Keratinocyte (primary cell): ENCODE results near the gene PAPPA. TPM values are rescaled to one million over a fixed set of nuclear protein-coding genes. Genes with fewer than 3 reads are reported as not detected.
A peak's percentile ranks its signal among the peaks of the same experiment; 100 is the strongest.

Experiments
- DNase-seq: peaks from one replicate; pipeline ENCODE4 v3.0.0-alpha.2; 2011; ENCODE audit warnings: low read depth, missing footprints, low spot score
- FAIRE-seq: peaks from 2 replicates; lab custom pipeline; 2011; peaks lifted over from hg19 to GRCh38; lab: Jason Lieb, UNC
- H2AFZ ChIP-seq: 2 replicates; pipeline ENCODE4 v1.6.0; 2012; ENCODE audit warnings: low read length, control low read depth, inconsistent platforms; ENCODE audit not compliant: control insufficient read depth
- H3K27ac ChIP-seq: 2 replicates; pipeline ENCODE4 v1.5.1; 2011; ENCODE audit warnings: low read length; ENCODE audit not compliant: control insufficient read depth, insufficient read depth
- H3K27me3 ChIP-seq: 3 replicates; pipeline ENCODE4 v1.6.0; 2011; ENCODE audit warnings: low read length; ENCODE audit not compliant: control insufficient read depth, insufficient read depth; ENCODE audit errors: extremely low read depth
- H3K36me3 ChIP-seq, 2 experiments: 2 replicates in 1 of 2; 3 replicates in 1 of 2; pipeline ENCODE4 v1.5.1; 2011; ENCODE audit warnings: low read length in 2 of 2, mild to moderate bottlenecking in 1 of 2; ENCODE audit not compliant: control insufficient read depth in 2 of 2, insufficient read depth in 2 of 2; ENCODE audit errors: extremely low read depth in 1 of 2
- H3K4me1 ChIP-seq: 3 replicates; pipeline ENCODE4 v1.5.1; 2011; ENCODE audit warnings: low read length; ENCODE audit not compliant: control insufficient read depth, insufficient read depth; ENCODE audit errors: extremely low read depth
- H3K4me2 ChIP-seq: 3 replicates; pipeline ENCODE4 v1.6.0; 2011; ENCODE audit warnings: low read depth, low read length; ENCODE audit not compliant: control insufficient read depth, insufficient read depth; ENCODE audit errors: extremely low read depth
- H3K4me3 ChIP-seq, 3 experiments: fragments of 200-600 bp in 1 of 3; sonication (generic) in 1 of 3; 2 replicates in 2 of 3; 3 replicates in 1 of 3; pipeline ENCODE4 v1.5.1; 2011 to 2016; ENCODE audit warnings: low read length in 3 of 3, mild to moderate bottlenecking in 3 of 3, control low read depth in 2 of 3, inconsistent platforms in 1 of 3, low read depth in 1 of 3, mixed read lengths in 1 of 3, mixed run types in 1 of 3, moderate library complexity in 1 of 3; ENCODE audit not compliant: control insufficient read depth in 2 of 3, insufficient read depth in 2 of 3; ENCODE audit errors: extremely low read depth in 1 of 3
- H3K79me2 ChIP-seq: 2 replicates; pipeline ENCODE4 v1.6.0; 2012; ENCODE audit warnings: low read length; ENCODE audit not compliant: control insufficient read depth, insufficient read depth
- H3K9ac ChIP-seq: 3 replicates; pipeline ENCODE4 v1.6.0; 2011; ENCODE audit warnings: low read length; ENCODE audit not compliant: control insufficient read depth, insufficient read depth; ENCODE audit errors: extremely low read depth
- H3K9me1 ChIP-seq: 3 replicates; pipeline ENCODE4 v1.6.0; 2011; ENCODE audit warnings: low read length; ENCODE audit not compliant: control insufficient read depth, insufficient read depth; ENCODE audit errors: extremely low read depth
- H3K9me3 ChIP-seq: 2 replicates; pipeline ENCODE4 v1.5.1; 2012; ENCODE audit warnings: low read depth, low read length; ENCODE audit not compliant: control insufficient read depth
- H4K20me1 ChIP-seq: 3 replicates; pipeline ENCODE4 v1.6.0; 2011; ENCODE audit warnings: low read length; ENCODE audit not compliant: control insufficient read depth, insufficient read depth; ENCODE audit errors: extremely low read depth
- CTCF ChIP-seq, 3 experiments: IDR thresholded peaks in 1 of 3; conservative IDR thresholded peaks in 1 of 3; optimal IDR thresholded peaks in 1 of 3; 2 replicates in 2 of 3; 3 replicates in 1 of 3; pipeline versions ENCODE3 to v1.5.1; 2011; ENCODE audit warnings: low read length in 3 of 3, mild to moderate bottlenecking in 3 of 3, moderate library complexity in 2 of 3, control low read depth in 1 of 3, inconsistent platforms in 1 of 3; ENCODE audit not compliant: insufficient read depth in 2 of 3; ENCODE audit errors: extremely low read depth in 1 of 3
- EZH2 ChIP-seq: IDR thresholded peaks from one replicate; pipeline ENCODE4 v1.6.1; 2012; ENCODE audit warnings: inconsistent platforms, mild to moderate bottlenecking, low read length, moderate library complexity
- dilution Hi-C: fragments of 300-500 bp; cut with MboI; formaldehyde crosslinking; loops from one replicate; pipeline ENCODE4 v1.7.0; 2020; ENCODE audit warnings: low sequenced_read_pairs; ENCODE audit not compliant: extremely low pct_ligation_motif_present
- polyA plus RNA-seq, 5 experiments: library from polyadenylated mRNA; depleted of rRNA in 3 of 5; stranded (reverse) in 3 of 5; stranded (forward) in 1 of 5; unstranded in 1 of 5; fragments of >200 nt; gene quantifications; 1 replicate in 1 of 5; 2 replicates in 3 of 5; 3 replicates in 1 of 5; pipeline versions ENCODE4 v1.2.1 to v1.2.3, GENCODE V29; 2011 to 2012; ENCODE audit warnings: missing spikeins in 2 of 5, low read depth in 1 of 5, low replicate concordance in 1 of 5

Gene PAPPA
- polyA plus RNA-seq, 1 donor (not counting 4 experiments of a cell fraction or from before 2014, with no cell fraction given), result 0.77 TPM

GRCh38 chr9:116271340-116271739 lies 117.7 kb downstream of the PAPPA start:
- DNase-seq (no peak), FAIRE-seq (peak; percentile 51)
- H3K4me3 ChIP-seq, result no peak overlapping the region
- H2AFZ ChIP-seq, result no peak overlapping the region
- no peaks in the 10 kb centered on the region for H3K27me3 ChIP-seq
- peaks cover 17% of the 10 kb centered on the region for H3K4me1 ChIP-seq
- H3K27ac ChIP-seq, result no peak overlapping the region
- H3K9me3 ChIP-seq, result no peaks in the 10 kb centered on the region
- dilution Hi-C loops, result no loop called here
- H3K9ac ChIP-seq, result no peak overlapping the region
- H3K4me2 ChIP-seq, result no peak overlapping the region
- no peaks in the 10 kb centered on the region for H3K79me2 ChIP-seq
- H3K9me1 ChIP-seq, result no peaks in the 10 kb centered on the region
- TF ChIP-seq CTCF (optimal IDR thresholded peaks at IDR 0.05 in 1 of 3, IDR thresholded peaks at IDR 0.05 in 1 of 3, conservative IDR thresholded peaks at IDR 0.05 in 1 of 3; ENCODE audit: extremely low read depth in 1 of 3, insufficient read depth in 2 of 3, low read length in 3 of 3), result no peak
- H3K36me3 ChIP-seq, result no peaks in the 10 kb centered on the region
- no peaks in the 10 kb centered on the region for H4K20me1 ChIP-seq

GRCh38 chr9:116271991-116272390 lies 118.4 kb downstream of the PAPPA start:
- H3K9me1 ChIP-seq, result no peaks in the 10 kb centered on the region
- TF ChIP-seq CTCF (optimal IDR thresholded peaks at IDR 0.05 in 1 of 3, IDR thresholded peaks at IDR 0.05 in 1 of 3, conservative IDR thresholded peaks at IDR 0.05 in 1 of 3; ENCODE audit: extremely low read depth in 1 of 3, insufficient read depth in 2 of 3, low read length in 3 of 3), result no peak
- TF ChIP-seq EZH2, result no peak
- no peaks in the 10 kb centered on the region for H4K20me1 ChIP-seq
- no peak overlapping the region for H3K27ac ChIP-seq
- no peak overlapping the region for H3K4me2 ChIP-seq
- H3K79me2 ChIP-seq, result no peaks in the 10 kb centered on the region
- H3K27me3 ChIP-seq, result no peaks in the 10 kb centered on the region
- FAIRE-seq (no peak), DNase-seq (no peak)
- dilution Hi-C loops, result no loop called here
- no peak overlapping the region for H2AFZ ChIP-seq
- H3K4me1 ChIP-seq, result peaks cover 11% of the 10 kb centered on the region
- H3K9me3 ChIP-seq, result no peaks in the 10 kb centered on the region
- no peak overlapping the region for H3K4me3 ChIP-seq
- no peaks in the 10 kb centered on the region for H3K36me3 ChIP-seq
- no peak overlapping the region for H3K9ac ChIP-seq
